SHP77 treated with DMSO at 0.1 percent for 48 hours (cell line): ENCODE measurements around the gene DSN1.

Experiments used
- DNase-seq: peaks from one replicate; lab custom pipeline; 2025; lab: John Stamatoyannopoulos, UW

DSN1 gene

DNA sequence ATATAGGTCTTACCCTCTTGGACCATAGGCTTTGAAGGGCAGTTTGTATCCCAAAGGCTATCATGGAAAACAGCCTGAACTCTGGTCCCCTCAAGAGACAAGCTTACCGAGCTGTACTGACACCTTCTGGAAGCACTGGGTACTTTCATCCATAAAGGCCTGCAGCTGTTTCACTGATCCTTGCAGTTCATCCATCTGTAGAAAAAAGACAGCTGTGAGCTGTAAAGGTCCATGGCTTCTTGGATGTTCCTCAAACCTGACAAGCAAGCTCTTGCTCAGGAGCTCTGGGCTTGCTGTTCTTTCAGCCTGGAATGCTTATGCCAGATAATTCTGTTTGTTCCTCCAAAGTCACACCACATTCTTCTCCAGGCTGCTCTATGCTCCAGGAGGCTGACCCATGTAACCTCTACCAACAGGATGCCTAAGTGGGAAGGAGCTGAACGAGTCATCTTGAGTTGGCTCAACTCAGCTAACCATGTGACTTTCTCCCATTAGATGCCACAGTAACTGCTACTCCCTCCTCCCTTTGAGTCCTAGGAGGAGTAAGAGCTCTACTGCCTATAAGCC lies 18.8 kb downstream of the DSN1 start:
- peak; percentile 19 for DNase-seq

DNA sequence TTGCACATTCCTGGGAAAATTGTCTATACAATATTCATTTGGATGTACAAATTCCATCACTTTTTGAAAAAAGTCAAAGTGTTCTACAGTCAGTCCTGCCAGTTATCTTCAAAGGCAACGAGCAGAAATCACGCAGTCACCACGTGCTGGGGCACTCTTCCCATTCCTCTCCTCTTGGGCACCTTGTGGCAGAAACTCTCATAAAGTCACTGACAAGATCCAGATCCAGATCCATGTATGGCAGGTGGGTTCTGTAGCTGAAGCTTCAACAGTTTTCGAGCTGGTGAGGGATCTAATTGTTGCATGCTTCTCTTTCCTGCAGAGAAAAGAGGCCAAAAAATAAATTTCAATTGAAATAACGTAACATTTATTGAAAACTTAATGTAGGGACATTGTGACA lies 21.0 kb downstream of the DSN1 start:
- no peak for DNase-seq

- peak; percentile 85 for DNase-seq
Measured at GRCh38 chr20:36745927-36746659, 27.5 kb downstream of the DSN1 start, which contains the start of gene NDRG3. NDRG3 (minus strand) TSS chr20:36746090; CDS start chr20:36721735, 24,355 bp downstream.

DNA sequence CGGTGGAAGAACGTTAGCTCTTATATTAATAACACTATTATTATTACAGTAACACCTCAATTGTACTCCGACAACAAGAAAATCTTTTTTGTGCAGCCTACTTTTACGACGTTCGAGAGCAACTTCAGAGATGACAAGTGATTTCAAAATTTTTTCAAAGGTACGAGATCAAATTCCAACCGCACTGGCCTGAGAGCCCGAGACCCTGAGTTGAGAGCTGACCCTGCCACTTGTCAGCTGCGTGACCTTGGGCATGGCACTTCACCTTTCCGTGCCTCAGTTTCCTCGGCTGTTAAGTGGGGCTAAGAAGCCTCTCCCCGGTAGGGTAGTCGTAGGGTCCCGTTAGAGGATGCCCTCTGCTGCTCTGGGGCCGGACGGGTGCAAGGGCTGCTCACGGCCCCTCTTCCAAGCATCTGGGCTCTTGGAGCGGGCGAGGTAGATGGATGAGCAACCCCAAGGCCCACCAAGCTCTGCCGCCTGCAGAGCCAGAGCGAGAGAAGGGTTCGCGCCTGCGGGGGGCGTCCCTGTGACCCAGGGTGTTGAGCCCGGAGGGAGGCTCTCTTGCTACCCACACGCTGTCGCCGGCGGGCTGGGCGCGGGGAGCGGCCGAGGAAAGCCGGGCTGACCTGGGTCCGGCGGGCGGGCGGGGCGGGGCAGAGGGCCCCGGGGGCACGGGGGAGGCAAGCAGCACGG lies 28.2 kb downstream of the DSN1 start:
- no peak for DNase-seq

DNA sequence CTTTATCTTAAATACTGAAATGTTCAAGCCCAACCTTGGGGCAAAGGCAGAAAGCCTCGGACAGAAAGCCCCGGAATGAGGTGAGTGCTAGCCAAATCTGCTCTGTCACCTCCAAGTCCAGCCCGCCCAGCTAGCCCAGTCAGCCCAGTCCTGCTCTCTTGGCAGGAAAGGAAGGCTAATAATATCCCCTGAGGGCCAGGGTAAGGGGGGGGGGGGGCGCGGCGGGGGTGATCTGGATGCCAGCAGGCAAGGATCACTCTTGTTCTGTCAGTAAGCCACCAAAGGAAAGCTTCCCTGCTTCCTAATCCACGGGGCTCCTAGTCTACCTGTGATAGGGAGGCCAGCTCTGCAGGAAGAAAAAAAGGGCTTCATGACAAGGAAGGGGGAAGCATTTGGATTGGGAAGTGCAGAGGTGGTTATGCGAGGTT lies 28.8 kb downstream of the DSN1 start:
- no peak for DNase-seq

DNA sequence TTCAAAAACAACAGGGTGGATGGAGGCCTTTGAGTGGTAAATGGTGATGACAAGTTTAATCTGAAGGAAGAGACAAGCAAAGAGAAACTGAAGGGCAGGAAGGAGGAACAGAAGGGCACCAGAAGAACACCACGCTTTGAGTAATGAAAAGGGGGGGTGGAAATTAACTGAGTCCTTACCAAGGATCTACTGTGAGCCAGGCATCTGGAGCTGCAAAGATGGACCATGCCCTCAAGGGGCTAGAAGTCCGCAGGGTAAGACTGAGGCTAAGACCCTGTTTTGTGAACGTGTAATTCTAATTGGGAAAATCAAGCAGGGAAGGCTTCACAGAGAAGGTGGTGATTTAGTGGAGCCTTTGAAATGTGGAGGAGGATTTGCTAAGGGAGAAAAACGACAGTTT lies 29.3 kb downstream of the DSN1 start:
- no peak for DNase-seq

DNA sequence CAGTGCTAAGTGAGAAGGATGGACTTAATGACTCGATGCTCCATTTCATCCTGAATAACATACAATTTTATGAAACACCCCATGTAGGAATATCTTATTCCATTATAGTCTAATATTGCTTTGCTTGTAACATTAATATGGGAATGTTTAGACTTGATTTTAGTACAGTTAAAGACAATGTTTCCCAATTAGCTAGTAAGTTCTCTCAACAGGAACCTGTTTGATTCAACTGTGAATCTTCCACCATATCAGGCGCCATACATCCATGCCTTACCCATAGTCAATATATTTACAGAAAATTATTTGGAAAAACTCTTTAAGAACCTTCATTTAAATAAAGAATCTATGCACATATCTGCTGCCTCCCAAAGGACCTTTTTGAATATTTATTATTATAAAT lies 31.0 kb downstream of the DSN1 start:
- DNase-seq, result no peak

GRCh38 chr20:36741072-36741471 lies 32.5 kb downstream of the DSN1 start:
- no peak for DNase-seq

GRCh38 chr20:36737183-36737499 lies 36.4 kb downstream of the DSN1 start:
- DNase-seq, result no peak

DNA sequence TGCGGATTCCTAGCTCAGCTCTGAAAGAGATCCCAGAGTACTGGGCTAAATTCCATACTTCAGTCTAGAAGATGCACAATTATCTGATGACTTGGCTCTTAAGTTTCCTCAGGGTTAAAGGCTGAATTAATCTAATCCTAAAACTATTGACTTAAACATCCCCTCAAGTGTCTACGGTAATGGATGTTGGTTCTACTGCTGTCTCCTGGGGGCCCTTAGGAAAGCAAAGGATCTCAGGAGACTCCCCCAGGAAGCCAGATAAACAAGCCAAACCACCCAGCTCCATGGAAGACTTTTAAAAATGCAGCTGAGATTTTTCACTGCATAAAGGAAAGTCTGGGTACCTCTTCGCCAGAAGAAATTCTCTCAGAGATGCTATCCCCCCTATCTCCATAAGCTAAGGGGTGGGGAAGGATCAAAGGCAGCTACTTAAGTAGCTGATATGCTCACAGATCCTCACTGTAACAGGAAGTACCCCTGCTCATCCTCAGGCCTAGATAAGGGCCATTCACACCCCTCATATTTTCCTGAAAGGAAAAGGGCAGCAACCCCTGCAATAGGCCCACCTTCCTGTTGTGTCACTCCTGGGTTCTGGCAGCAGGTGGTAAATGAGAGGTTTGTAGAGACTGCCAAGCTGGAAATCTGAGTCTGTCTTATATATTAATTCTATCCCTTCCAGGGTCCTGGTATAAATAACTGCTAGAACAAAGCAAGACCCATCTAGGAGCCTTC lies 36.9 kb downstream of the DSN1 start:
- DNase-seq, result no peak

DNA sequence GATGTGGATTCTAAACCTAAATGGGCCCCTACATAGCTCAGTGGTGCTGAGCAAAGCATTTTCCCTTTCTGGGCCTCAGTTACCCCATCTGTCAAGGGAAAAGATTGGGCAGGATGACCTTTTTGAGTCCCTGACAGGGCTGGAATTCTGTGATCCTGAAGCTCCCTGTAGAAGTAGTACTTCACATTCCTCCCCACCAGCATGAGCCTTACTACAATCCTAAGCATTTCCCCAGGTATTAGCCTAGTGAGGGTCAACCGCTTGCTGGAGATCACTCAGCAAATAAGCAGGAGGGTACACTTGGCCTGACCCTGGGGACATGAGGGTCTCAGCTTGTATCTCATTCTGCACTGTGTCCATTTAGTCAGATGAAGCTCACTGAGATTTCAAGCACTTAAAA lies 41.1 kb downstream of the DSN1 start:
- DNase-seq, result no peak

- no peak for DNase-seq
Measured at GRCh38 chr20:36728986-36729385, 44.6 kb downstream of the DSN1 start.

GRCh38 chr20:36726168-36726567 lies 47.4 kb downstream of the DSN1 start:
- DNase-seq, result no peak

GRCh38 chr20:36720510-36720909 lies 53.1 kb downstream of the DSN1 start:
- DNase-seq, result no peak

DNA sequence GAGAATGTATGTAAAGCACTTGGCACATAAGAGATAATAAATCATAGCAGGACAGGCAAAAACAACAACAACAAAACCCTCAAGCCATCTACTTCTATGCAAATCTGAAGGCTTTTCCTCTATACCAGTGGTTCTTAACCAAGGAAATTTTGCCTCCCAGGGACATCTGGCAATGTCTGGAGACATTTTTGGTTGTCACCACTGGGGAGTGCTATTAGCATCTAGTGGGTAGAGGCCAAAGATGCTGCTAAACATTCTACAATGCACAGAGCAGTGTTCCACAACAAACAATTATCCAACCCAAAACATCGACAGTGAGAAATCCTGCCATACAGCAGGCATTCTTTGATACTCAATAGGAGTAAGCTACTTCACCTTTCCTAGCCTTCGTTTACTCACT lies 55.9 kb downstream of the DSN1 start:
- no peak for DNase-seq

DNA sequence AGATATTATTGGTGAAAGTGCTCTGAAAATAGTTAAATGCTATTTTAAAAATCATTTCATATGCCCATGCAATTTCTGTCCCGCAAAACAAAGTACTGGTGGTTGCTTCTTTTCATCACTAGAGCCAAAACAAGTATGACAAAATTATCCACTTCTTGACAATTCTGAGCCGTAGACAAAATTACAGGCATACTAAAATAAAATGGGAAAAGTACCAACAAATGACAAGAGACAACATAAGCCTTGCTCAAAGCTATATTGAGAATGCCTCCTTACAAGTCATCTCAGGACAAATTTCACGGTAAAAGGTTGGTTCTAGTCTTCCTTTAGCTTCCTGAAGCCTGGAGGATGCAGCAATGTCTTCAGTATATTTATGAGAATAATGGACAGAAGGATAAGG lies 56.5 kb downstream of the DSN1 start:
- DNase-seq, result no peak

- no peak for DNase-seq
Measured at GRCh38 chr20:36712775-36713174, 60.8 kb downstream of the DSN1 start.

DNA sequence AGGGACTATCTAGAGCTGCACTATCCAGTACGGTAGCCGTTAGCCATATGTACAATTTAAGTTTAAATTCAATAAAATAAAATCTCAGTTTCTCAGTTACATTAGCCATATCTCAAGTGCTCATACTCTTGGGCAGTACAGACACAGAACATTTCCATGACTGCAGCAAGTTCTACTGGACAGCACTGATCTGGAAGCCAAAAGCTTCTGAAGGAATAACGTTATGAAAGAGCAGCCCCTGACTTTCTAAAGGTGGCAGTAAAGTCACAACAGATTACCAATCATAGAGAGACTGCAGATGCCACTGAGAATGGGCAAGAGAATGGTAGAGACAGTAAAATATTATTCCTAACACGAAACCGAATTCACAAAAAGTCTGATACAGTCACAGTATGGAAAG lies 64.4 kb downstream of the DSN1 start:
- DNase-seq, result no peak

DNA sequence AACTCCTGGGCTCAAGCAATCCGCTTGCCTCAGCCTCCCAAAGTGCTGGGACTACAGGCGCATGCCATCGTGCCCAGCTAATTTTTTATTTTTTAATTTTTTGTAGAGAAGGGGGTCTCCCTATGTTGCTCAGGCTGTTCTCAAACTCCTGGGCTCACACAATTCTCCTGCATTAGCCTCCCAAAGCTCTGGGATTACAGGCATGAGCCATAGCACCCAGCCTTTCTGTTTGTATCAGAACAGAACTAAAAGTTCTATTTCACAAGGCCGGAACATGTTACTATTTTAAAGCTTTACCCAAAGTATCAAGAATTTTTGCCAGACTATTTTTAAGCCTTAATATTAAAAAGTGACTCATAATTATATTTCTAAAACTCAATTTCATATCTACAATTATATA lies 70.0 kb downstream of the DSN1 start:
- no peak for DNase-seq
